Pons (tissue), 1 donor: Measurements from ENCODE around the gene UBE2E3.

ENCODE experiments used
- DNase-seq: peaks from one replicate; pipeline ENCODE4 v3.0.0-alpha.2; 2016; ENCODE audit warnings: low spot score

Gene UBE2E3

DNA sequence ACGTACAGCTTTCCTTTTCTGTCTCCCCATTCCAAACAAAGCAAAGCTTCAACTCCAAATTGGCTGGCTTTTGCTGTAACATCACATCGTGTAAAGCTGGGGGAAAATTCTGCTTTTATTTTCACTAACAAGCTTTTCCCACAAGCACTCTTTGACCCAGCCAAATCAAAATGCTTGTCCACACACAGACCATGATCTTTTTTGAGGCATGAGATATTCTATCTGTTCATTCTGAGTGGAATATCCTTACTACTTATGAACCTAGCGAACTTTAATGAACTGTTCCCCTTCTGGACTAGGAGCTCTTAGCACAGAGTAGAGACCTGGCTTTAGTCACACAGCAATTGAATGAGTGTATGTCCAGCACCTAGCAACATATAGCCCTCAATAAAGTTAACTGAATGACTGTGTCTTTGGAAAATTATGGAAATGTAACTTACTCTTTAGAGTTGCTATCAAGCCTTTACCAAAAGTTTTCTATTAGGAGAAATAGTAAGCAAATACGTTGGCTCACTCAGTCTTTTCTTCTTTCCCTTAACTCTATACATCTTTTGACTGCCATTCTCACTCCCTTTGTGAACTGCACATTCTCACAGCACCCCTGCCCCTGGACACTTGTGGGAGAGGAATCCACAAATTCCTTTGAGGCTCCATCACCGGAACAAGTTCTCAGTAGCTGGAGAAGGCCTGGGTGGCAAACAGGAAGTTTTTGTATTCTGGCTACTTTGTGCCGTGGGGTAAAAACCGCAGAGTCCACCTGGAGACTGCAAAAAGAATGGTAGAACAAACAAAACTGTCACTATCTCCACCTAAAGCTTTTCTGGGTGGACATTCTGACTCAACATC lies 1.3 kb upstream of the UBE2E3 start:
- DNase-seq: peak; percentile 48

DNA sequence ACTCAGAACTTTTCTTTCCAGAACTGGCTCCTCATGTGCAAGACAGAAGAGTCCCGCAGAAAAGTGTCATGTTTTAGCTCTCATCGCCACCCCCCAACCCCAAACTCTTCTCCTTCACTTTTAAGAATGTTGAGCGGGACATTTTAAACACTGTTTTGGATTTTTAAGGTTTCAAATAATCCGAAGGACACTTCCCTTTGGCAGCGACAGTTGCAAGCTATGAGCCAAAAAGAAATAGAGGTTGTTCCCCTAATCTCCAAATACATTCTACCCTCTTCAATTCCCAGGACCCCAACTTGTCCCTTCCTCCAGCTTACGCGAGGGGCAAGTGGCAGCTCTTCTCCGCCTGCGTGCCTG lies 678 bp upstream of the UBE2E3 start:
- no peak for DNase-seq

- DNase-seq: peak; percentile 69
These were observed 822 bp downstream of the UBE2E3 start for GRCh38 chr2:180980943-180981911.

GRCh38 chr2:180983468-180984242 lies 3.2 kb downstream of the UBE2E3 start:
- peak; percentile 92 for DNase-seq

DNA sequence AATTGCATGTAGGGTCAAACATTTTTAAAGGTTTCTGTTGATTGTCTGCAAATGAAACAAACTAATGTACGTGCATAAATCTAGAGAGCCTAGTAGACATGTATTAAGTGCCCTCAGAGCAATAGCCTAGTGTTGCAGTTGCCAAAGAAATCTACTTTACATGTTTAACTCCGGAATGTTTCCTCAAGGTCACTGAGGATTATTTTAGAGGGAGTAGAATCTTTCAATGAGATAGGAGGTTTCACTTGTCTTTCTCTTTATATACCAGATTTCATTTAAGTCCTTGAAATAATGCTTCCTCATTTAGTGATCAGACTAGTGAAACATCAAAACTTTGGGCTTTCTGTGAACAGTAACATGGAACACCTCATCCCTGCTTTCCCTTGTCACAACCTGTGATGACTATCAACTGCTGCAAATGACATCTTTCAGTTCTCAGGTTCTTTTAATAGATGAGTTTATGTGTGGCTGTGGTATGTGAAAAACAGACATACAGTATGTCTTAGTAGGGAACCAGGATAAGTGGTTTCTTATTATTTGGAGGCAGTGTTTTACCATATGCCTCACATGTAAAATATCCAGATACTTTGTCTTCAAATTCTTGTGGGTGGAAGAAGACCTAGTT lies 5.5 kb downstream of the UBE2E3 start:
- DNase-seq: no peak

DNA sequence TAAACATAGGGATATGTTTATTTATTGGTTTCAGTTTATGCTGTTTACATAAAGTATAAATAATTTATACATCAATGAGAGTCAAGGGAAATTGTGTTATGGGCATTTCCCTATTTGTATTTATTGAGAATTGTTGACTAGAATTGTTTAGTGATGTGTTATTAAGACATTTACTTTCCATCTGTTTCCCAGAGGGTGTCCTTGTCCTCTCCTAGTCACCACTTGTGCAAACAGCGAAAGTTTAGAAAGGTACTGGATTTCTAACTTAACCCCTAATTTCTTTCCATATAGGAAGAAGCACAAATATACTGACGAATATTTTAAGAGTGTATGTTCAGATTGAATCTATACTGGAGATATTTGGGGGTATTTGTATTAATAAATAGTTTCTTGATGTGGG lies 6.7 kb downstream of the UBE2E3 start:
- no peak for DNase-seq

- DNase-seq: no peak
These were observed 9.9 kb downstream of the UBE2E3 start for GRCh38 chr2:180990337-180990736.

DNA sequence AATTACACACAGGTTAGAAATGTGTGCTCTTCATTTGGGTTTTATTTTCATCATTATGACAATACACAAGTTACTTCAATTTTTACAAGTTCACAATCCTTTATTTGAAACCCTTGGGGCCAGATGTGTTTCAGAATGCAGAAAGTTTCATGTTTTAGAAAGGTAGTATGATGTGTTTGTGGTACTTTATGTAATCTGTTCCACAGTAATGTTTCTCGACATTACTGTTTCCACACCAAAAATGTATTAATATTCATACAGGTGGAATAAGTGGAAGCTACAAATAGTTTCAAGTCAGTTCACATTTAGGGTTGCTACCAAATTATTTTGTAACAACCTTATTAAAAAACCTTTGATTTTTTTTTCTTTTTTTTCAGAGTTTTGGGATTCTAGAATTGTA lies 10.4 kb downstream of the UBE2E3 start:
- no peak for DNase-seq

DNA sequence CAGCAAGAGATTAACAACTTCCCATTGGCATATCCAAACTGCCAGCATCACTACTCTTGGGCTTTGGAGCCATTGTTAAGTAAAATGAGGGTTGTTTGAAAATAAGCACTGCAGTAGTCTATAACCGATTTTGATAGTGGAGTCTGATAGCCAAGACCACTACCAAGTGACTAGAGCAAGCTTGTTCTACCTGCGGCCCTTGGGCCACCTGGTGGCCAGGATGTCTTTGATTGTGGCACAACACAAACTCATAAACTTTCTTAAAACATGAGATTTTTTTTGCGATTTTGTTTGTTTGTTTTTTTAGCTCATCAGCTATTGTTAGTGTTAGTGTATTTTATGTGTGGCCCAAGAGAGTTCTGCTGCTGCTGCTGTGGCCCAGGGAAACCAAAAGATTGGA lies 11.0 kb downstream of the UBE2E3 start:
- no peak for DNase-seq

DNA sequence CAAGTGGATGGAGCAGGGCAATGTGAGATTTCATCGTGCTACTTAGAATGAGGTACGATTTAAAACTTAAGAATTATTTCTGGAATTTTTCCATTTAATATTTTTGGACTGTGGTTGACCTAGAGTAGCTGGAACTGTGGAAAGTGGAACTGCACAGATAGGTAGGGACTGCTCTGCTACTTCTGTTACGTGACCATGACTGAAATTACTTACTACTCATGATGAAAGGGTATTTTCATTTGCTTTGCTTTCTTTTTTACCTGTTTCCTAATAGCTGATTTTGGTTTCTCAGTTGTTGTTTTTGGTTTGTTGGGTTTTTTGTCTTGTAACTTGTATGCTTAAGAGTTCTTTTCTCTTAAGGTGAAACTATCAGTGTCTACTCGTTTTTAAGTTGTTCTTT lies 11.4 kb downstream of the UBE2E3 start:
- DNase-seq: no peak

DNA sequence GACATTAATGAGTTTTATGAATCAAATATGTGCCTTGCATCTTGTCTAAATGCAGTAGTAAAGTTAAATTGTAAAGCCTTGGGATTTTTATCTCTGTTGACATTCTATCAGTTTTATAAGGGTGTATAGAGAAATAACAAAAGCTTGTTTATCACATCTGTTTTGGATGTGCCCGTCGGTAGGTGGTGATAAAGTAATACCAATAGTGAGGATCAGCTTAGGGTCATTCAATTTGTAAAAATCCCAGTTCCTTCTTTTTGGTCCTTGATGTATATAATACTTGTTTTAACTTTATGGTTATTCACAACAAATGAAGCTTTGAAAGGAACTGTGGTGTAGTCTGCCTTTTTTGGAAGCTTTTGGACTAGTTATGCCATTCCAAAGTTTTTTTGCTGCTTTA lies 12.6 kb downstream of the UBE2E3 start:
- peak; percentile 27 for DNase-seq

DNA sequence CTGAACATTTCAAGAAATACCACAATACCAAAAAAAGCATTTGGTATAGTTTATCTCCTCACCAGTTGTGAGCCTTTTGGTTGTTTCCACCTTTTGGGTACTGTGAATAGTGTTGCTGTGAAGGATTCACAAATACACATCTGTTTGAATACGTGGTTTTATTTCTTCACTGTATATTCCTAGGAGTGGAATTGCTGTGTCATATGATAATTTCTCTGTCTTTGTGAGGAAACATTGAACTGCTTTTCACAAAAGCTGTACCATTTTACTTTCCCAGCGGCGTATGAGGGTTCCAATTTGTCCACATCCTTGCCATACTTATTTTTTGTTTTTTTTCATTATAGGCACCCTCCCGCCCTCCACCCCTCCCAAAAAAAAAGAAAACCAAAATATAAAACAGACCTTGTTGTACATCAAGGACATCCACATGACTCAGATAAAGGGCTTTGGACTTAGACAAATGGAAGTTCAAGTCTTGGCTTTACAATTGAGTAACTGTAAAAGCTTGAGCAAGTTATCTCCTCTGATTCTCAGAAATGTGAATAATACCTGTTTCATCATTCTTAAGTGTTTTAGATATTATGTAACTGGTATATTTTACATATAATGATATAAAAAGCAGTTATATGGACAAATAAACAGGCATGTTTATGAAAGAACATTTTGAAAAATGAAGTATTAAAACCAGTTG lies 19.0 kb downstream of the UBE2E3 start:
- DNase-seq: no peak

DNA sequence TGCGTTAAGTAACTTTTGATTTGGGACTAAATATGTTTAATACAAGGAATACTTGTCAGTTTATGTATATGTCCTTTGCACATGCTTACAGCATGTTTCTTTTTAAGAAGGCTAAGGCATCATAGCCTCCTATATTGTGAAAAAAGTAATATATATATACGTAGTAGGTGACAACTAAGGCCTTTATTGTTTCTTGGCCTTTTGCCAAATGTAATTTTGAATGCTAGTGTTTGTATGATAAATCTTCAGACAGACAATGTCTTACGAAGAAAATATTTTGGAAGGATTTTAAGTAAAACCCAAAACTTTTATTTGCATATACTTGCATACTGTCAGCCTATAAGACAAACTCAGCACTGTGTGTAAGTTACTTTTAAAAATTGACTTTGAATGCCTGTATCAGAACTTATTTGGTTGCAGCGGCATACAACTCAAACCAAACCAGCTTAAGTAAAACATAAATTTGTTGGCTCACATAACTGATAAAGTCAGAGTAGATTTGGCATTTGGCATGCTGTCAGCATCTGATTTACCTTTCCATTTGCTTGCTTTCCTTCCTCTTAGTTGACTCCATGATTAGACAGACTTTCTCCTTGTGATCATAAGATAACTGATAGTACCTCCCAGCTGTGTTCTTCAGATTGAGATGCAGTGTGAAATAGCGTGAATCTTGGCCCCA lies 24.4 kb downstream of the UBE2E3 start:
- DNase-seq: no peak

- no peak for DNase-seq
These were observed 24.9 kb downstream of the UBE2E3 start for GRCh38 chr2:181005326-181005655.

DNA sequence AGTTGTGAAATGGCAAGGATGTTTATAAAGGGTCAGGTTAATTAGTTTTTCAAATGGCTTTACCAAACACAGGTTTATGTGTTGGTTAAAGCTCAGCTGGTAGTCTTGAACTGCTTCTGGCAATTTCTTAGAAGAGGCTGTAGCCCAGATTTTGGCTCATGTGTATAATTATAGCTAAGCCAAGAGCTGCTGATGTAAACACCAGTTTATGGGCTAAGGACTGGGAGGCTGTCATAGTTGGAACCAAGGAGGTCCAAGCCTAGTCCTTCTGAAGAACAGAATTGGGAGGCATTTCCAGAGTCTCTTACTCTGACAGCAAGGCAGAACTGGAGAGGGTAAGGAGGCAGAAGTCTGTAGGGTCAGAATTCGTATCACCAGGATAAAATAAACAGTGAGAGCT lies 25.4 kb downstream of the UBE2E3 start:
- DNase-seq: no peak

DNA sequence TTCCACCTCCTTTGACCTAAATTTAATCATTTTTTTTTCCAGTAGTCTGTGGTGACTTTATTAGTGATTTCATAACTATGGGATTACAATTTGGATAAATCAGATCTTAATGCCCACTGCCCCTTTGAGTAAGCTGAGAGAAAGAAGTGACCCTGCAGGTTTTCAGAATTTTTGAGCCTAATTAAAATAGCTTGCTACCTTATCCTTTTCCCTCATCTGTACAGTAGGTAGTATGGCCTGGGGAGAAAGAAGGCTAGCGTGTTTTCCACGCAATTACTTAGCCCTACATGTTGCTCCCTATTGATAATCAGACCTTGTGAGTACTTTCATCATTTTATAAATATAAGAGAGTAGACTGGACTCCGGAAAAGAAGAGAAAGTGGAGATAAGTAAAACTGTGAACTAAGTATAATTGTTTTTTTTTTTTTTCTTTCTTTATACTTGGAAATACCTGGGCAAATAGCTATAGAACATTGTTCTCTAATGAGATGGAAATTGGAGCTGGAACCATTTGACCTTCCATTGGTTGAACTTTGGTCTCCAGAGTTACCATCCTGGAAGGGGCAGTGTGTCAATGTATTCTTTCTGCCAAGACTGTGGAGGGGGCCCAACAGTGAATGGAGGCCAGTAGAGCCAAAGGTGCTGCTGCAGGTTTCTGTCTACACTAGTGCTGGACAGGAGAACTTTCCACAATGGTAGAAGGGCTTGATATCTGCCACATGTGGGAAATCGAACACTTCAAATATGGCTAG lies 26.9 kb downstream of the UBE2E3 start:
- no peak for DNase-seq

DNA sequence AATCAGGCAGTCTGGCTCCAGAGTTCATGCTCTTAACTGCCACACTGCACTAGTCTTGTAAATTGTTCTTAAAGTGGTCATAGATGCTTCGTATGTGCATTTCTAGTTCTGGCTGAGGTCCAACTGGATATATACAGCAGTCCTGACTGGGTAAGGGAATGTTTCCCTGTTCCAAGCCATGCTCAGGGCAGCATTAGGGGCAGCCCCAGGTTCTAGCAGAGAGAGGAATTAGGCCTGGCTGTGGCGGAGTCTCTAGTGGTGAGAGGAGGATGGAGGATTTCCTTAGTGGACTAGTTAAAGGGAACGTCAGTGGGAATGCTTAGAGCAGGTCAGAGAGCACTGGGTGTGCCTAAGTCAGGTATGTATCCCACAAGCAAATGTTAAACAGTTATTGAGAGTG lies 28.0 kb downstream of the UBE2E3 start:
- DNase-seq: no peak

DNA sequence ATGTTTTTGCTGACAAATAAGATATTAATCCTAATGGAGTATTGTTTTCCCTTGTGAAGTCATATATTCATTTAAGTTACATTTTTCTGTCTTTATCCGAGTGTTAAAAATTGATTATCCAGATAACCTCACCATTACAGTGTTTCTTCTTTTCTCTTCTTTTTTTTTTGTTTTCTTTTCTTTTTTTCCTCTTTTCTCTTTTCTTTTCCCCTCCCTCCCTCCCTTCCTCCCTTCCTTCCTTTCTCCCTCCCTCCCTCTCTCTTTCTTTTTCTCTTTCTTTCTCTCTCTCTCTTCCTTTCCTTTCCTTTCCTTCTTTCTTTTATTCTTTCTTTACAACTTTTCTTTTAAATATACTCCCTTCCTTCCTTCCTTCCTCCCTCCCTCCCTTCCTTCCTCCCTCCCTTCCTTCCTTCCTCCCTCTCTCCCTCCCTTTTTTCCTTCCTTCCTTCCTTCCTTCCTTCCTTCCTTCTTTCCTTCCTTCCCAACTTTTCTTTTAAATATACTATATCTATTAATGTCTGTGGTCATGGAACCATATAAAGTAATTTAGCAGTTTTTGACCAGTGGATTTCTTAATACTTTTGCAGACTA lies 40.9 kb downstream of the UBE2E3 start:
- DNase-seq: no peak

DNA sequence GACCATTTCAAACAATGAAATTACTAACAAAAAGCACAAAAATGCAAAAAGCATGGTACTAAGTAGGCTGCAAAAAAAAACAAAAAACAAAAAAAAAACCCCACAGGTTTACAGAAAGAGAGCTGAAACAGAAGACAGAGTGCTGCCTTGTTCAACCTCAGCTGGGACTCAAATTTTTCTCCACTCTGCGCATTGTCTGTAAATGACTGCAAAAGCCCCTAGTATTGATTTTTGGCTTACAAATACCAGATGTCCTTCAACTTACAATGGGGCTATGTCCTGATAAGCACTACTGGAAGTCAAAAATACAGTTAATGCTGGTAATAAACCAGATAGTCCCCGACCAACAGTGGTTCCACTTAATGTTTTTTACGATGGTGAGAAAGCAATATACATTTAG lies 42.2 kb downstream of the UBE2E3 start:
- DNase-seq: no peak

GRCh38 chr2:181025004-181025403 lies 44.6 kb downstream of the UBE2E3 start:
- no peak for DNase-seq
